Ishikawa (cell line): ENCODE data around the gene LIN7C.

ENCODE experiments used
- CEBPB ChIP-seq: IDR thresholded peaks from 2 replicates; pipeline ENCODE4 v1.6.1; 2012
- CREB1 ChIP-seq: IDR thresholded peaks from 2 replicates; pipeline ENCODE4 v1.6.1; 2012; ENCODE audit warnings: low read depth
- EGR1 ChIP-seq: IDR thresholded peaks from 2 replicates; pipeline ENCODE4 v1.6.1; 2012
- EP300 ChIP-seq: IDR thresholded peaks from 2 replicates; pipeline ENCODE4 v1.6.1; 2012; ENCODE audit warnings: borderline replicate concordance
- FOXM1 ChIP-seq: IDR thresholded peaks from 2 replicates; pipeline ENCODE4 v1.6.1; 2012; ENCODE audit warnings: low read depth, borderline replicate concordance
- MAX ChIP-seq: IDR thresholded peaks from 2 replicates; pipeline ENCODE4 v1.6.1; 2012
- NFIC ChIP-seq: IDR thresholded peaks from 2 replicates; pipeline ENCODE4 v1.6.1; 2012
- RAD21 ChIP-seq: IDR thresholded peaks from 2 replicates; pipeline ENCODE4 v1.6.1; 2012; ENCODE audit warnings: low read depth
- TAF1 ChIP-seq: IDR thresholded peaks from 2 replicates; pipeline ENCODE4 v1.6.1; 2012; ENCODE audit warnings: low read depth, mild to moderate bottlenecking
- TCF12 ChIP-seq: IDR thresholded peaks from 2 replicates; pipeline ENCODE4 v1.6.1; 2012; ENCODE audit warnings: low read depth
- USF1 ChIP-seq: IDR thresholded peaks from 2 replicates; pipeline ENCODE4 v1.6.1; 2012
- YY1 ChIP-seq: IDR thresholded peaks from 2 replicates; pipeline ENCODE4 v1.6.1; 2012; ENCODE audit warnings: low read depth
- ZBTB7A ChIP-seq: IDR thresholded peaks from 2 replicates; pipeline ENCODE4 v1.6.1; 2012; ENCODE audit warnings: low read depth

- TF ChIP-seq MAX (no peak), EP300 (no peak), EGR1 (no peak), NFIC (no peak), CEBPB (no peak), RAD21 (no peak), TCF12 (no peak), FOXM1 (no peak), TAF1 (no peak), CREB1 (no peak), USF1 (no peak), YY1 (no peak), ZBTB7A (no peak)
Observed at GRCh38 chr11:27540051-27540450, 33.5 kb upstream of the LIN7C start.
